H9 (cell line): ENCODE measurements around the gene ODAD2. TPM values are rescaled to one million over a fixed set of nuclear protein-coding genes. Genes with fewer than 3 reads are reported as not detected.

Experiments
- DNase-seq: peaks from one replicate; pipeline ENCODE4 v3.0.0-alpha.2; 2017
- H2AFZ ChIP-seq: one replicate; pipeline ENCODE4 v1.6.1; 2013; ENCODE audit warnings: mild to moderate bottlenecking, low read length, control low read depth, moderate library complexity
- H2AK5ac ChIP-seq: 2 replicates; pipeline ENCODE4 v1.6.1; 2013; ENCODE audit warnings: low read length, control low read depth, mixed read lengths; ENCODE audit not compliant: insufficient read length
- H2BK120ac ChIP-seq: one replicate; pipeline ENCODE4 v1.6.1; 2013; ENCODE audit warnings: low read depth, mild to moderate bottlenecking, low read length, control low read depth, inconsistent platforms; ENCODE audit not compliant: poor library complexity, severe bottlenecking
- H2BK12ac ChIP-seq: 2 replicates; pipeline ENCODE4 v1.6.1; 2013; ENCODE audit warnings: low read length, control low read depth, mixed read lengths, low read depth; ENCODE audit not compliant: insufficient read length
- H2BK15ac ChIP-seq: 2 replicates; pipeline ENCODE4 v1.6.1; 2013; ENCODE audit warnings: low read depth, low read length, control low read depth
- H2BK20ac ChIP-seq: one replicate; pipeline ENCODE4 v1.6.1; 2013; ENCODE audit warnings: low read depth, mild to moderate bottlenecking, low read length, control low read depth, inconsistent platforms; ENCODE audit not compliant: poor library complexity, severe bottlenecking
- H2BK5ac ChIP-seq: 2 replicates; pipeline ENCODE4 v1.6.1; 2013; ENCODE audit warnings: low read length, control low read depth, mixed read lengths; ENCODE audit not compliant: insufficient read length
- H3K14ac ChIP-seq: 2 replicates; pipeline ENCODE4 v1.6.1; 2013; ENCODE audit warnings: low read length, control low read depth; ENCODE audit not compliant: insufficient read depth
- H3K18ac ChIP-seq: 2 replicates; pipeline ENCODE4 v1.6.1; 2013; ENCODE audit warnings: low read depth, mild to moderate bottlenecking, mixed read lengths, low read length, control low read depth; ENCODE audit not compliant: insufficient read length
- H3K23ac ChIP-seq: 2 replicates; pipeline ENCODE4 v1.6.1; 2013; ENCODE audit warnings: low read length, control low read depth, mixed read lengths, low read depth; ENCODE audit not compliant: insufficient read length
- H3K23me2 ChIP-seq: 2 replicates; pipeline ENCODE4 v1.6.1; 2013; ENCODE audit warnings: low read depth, mild to moderate bottlenecking, mixed read lengths, low read length, control low read depth; ENCODE audit not compliant: insufficient read length, poor library complexity, severe bottlenecking
- H3K27ac ChIP-seq: 2 replicates; pipeline ENCODE4 v1.5.1; 2013; ENCODE audit warnings: low read length, control low read depth, mixed read lengths, low read depth; ENCODE audit not compliant: insufficient read length
- H3K27me3 ChIP-seq: 2 replicates; pipeline ENCODE4 v1.6.1; 2013; ENCODE audit warnings: low read length, control low read depth, inconsistent platforms; ENCODE audit not compliant: insufficient read depth
- H3K4ac ChIP-seq: 2 replicates; pipeline ENCODE4 v1.6.1; 2013; ENCODE audit warnings: low read depth, mild to moderate bottlenecking, control low read depth, inconsistent platforms, low read length, moderate library complexity
- H3K4me1 ChIP-seq: 2 replicates; pipeline ENCODE4 v1.6.1; 2013; ENCODE audit warnings: low read length, control low read depth, inconsistent platforms; ENCODE audit not compliant: insufficient read depth
- H3K4me2 ChIP-seq: 2 replicates; pipeline ENCODE4 v1.6.1; 2013; ENCODE audit warnings: low read length, control low read depth, mixed read lengths; ENCODE audit not compliant: insufficient read length, insufficient read depth
- H3K56ac ChIP-seq: 2 replicates; pipeline ENCODE4 v1.6.1; 2013; ENCODE audit warnings: low read depth, mild to moderate bottlenecking, mixed read lengths, low read length, control low read depth; ENCODE audit not compliant: insufficient read length
- H3K79me1 ChIP-seq: 2 replicates; pipeline ENCODE4 v1.6.1; 2013; ENCODE audit warnings: low read depth, mild to moderate bottlenecking, moderate library complexity, low read length, control low read depth, inconsistent platforms; ENCODE audit not compliant: insufficient read depth, poor library complexity, severe bottlenecking
- H3K79me2 ChIP-seq: 2 replicates; pipeline ENCODE4 v1.6.1; 2013; ENCODE audit warnings: low read length, control low read depth, inconsistent platforms; ENCODE audit not compliant: insufficient read depth
- H3K9ac ChIP-seq: 2 replicates; pipeline ENCODE4 v1.6.1; 2013; ENCODE audit warnings: low read length, control low read depth, mixed read lengths; ENCODE audit not compliant: insufficient read length; ENCODE audit errors: extremely low read depth
- H3K9me3 ChIP-seq: one replicate; pipeline ENCODE4 v1.6.1; 2013; ENCODE audit warnings: low read depth, low read length, inconsistent platforms; ENCODE audit not compliant: control insufficient read depth
- H3T11ph ChIP-seq: one replicate; pipeline ENCODE4 v1.6.1; 2013; ENCODE audit warnings: mild to moderate bottlenecking, low read length, control low read depth, inconsistent platforms
- H4K20me1 ChIP-seq: one replicate; pipeline ENCODE4 v1.6.1; 2013; ENCODE audit not compliant: control insufficient read depth, insufficient read length, insufficient read depth
- H4K5ac ChIP-seq: 2 replicates; pipeline ENCODE4 v1.6.1; 2013; ENCODE audit warnings: low read depth, mild to moderate bottlenecking, mixed read lengths, low read length, control low read depth; ENCODE audit not compliant: insufficient read length
- H4K8ac ChIP-seq: replicated peaks from 2 replicates; pipeline ENCODE4 v1.6.1; 2013; ENCODE audit warnings: low read length, control low read depth, mixed read lengths, low read depth; ENCODE audit not compliant: insufficient read length
- H4K91ac ChIP-seq: 2 replicates; pipeline ENCODE4 v1.6.1; 2013; ENCODE audit warnings: low read depth, mild to moderate bottlenecking, moderate library complexity, mixed read lengths, low read length, control low read depth; ENCODE audit not compliant: insufficient read length
- H3K27ac Mint-ChIP-seq, 3 experiments: 2 replicates in 2 of 3; 3 replicates in 1 of 3; pipeline ENCODE4 v1.8.0; 2020 to 2021; ENCODE audit warnings: mixed read lengths in 3 of 3, mild to moderate bottlenecking in 1 of 3, moderate library complexity in 1 of 3
- H3K27me3 Mint-ChIP-seq: 2 replicates; pipeline ENCODE4 v1.8.0; 2021; ENCODE audit warnings: low read depth, mild to moderate bottlenecking, moderate library complexity, mixed read lengths
- H3K36me3 Mint-ChIP-seq, 3 experiments: 2 replicates in 2 of 3; 3 replicates in 1 of 3; pipeline ENCODE4 v1.8.0; 2020 to 2021; ENCODE audit warnings: low read depth in 3 of 3, mixed read lengths in 3 of 3; ENCODE audit not compliant: insufficient read depth in 1 of 3
- H3K4me1 Mint-ChIP-seq, 2 experiments: 2 replicates each; pipeline ENCODE4 v1.8.0; 2020; ENCODE audit warnings: mixed read lengths in 2 of 2
- H3K4me3 Mint-ChIP-seq, 2 experiments: 2 replicates in 1 of 2; 3 replicates in 1 of 2; pipeline ENCODE4 v1.8.0; 2020 to 2021; ENCODE audit warnings: mild to moderate bottlenecking in 2 of 2, mixed read lengths in 2 of 2, moderate library complexity in 1 of 2
- H3K9me3 Mint-ChIP-seq, 2 experiments: 2 replicates in 1 of 2; 3 replicates in 1 of 2; pipeline ENCODE4 v1.8.0; 2020; ENCODE audit warnings: mild to moderate bottlenecking in 2 of 2, mixed read lengths in 2 of 2, moderate library complexity in 1 of 2
- CTCF ChIP-seq: fragments of 200-600 bp; sonication (generic); conservative IDR thresholded peaks from 3 replicates; pipeline ENCODE4 v1.8.0; 2021; ENCODE audit warnings: antibody characterized with exemption, mild to moderate bottlenecking
- WGBS: extraction: QIAGEN DNeasy Blood & Tissue Kit; methylation state at CpG from one replicate; pipeline ENCODE4 v1.1.7; 2013; ENCODE audit warnings: missing lambda C conversion rate, low lambda C conversion rate, mixed read lengths; ENCODE audit not compliant: insufficient read length; ENCODE audit errors: extremely low coverage; 5-methylcytosine and 5-hydroxymethylcytosine counted together
- total RNA-seq: library from RNA; stranded (reverse); gene quantifications from 2 replicates; pipeline ENCODE4 v1.2.1, GENCODE V29; 2021

ODAD2 gene
- total RNA-seq, 1 experiment from 2014 or later, result 4.5 TPM

- H3K9me3 ChIP-seq, result no peaks in the 10 kb centered on the region
- DNase-seq, result no peak
- WGBS, result 100% methylated on average over 1 of the region's 3 CpGs
Observed at GRCh38 chr10:27832826-27833225, 166.1 kb downstream of the ODAD2 start.

More at GRCh38 chr10:27832826-27833225, 166.1 kb downstream of the ODAD2 start:
- Histone ChIP-seq H3K79me2 (no peaks in the 10 kb centered on the region), H3K27me3 (no peaks in the 10 kb centered on the region), H4K8ac (no peak overlapping the region), H2BK5ac (no peak overlapping the region), H2BK15ac (no peak overlapping the region), H3K18ac (no peak overlapping the region), H3K4ac (no peak overlapping the region), H3K4me2 (no peak overlapping the region), H3K56ac (no peak overlapping the region), H4K5ac (no peak overlapping the region), H2AFZ (no peak overlapping the region), H2BK20ac (no peak overlapping the region), H4K91ac (no peak overlapping the region), H2BK120ac (no peak overlapping the region), H2AK5ac (no peak overlapping the region), H2BK12ac (no peak overlapping the region), H3T11ph (no peak overlapping the region), H3K79me1 (no peaks in the 10 kb centered on the region), H4K20me1 (no peaks in the 10 kb centered on the region), H3K9ac (no peak overlapping the region), H3K23ac (no peak overlapping the region), H3K23me2 (no peaks in the 10 kb centered on the region), H3K4me1 (no peaks in the 10 kb centered on the region), H3K27ac (no peak overlapping the region), H3K14ac (no peak overlapping the region)
- TF ChIP-seq CTCF, result no peak
- H3K4me1 Mint-ChIP-seq, result no peaks in the 10 kb centered on the region
- H3K4me3 Mint-ChIP-seq, result no peak overlapping the region
- no peaks in the 10 kb centered on the region for H3K9me3 Mint-ChIP-seq
- H3K36me3 Mint-ChIP-seq, result no peaks in the 10 kb centered on the region
- no peaks in the 10 kb centered on the region for H3K27me3 Mint-ChIP-seq
- H3K27ac Mint-ChIP-seq, result no peak overlapping the region
